H1 (cell line): ENCODE results near the gene FIGNL1.

ENCODE experiments used
- CBX5 ChIP-seq: fragments of 300-800, 300-1000 bp; sonication (generic); IDR thresholded peaks from 2 replicates; pipeline ENCODE4 v1.7.1; 2016; ENCODE audit warnings: antibody characterized with exemption, low read length, low read depth
- CHD1 ChIP-seq: IDR thresholded peaks from 2 replicates; pipeline ENCODE4 v1.6.1; 2012; ENCODE audit warnings: low read depth, low read length, improper control_type of control experiment
- CHD2 ChIP-seq: IDR thresholded peaks from 2 replicates; pipeline ENCODE4 v1.6.1; 2012; ENCODE audit warnings: low read length, improper control_type of control experiment
- FOSL1 ChIP-seq: IDR thresholded peaks from 2 replicates; pipeline ENCODE4 v1.6.1; 2011; ENCODE audit warnings: mild to moderate bottlenecking, low read depth, low read length, moderate library complexity; ENCODE audit not compliant: insufficient read depth
- POLR2A ChIP-seq, 2 experiments: IDR thresholded peaks; 1 replicate in 1 of 2; 2 replicates in 1 of 2; pipeline ENCODE4 v1.6.1; 2011; ENCODE audit warnings: low read depth in 2 of 2, low read length in 2 of 2, mild to moderate bottlenecking in 2 of 2; ENCODE audit errors: control extremely low read depth in 1 of 2
- POLR2AphosphoS5 ChIP-seq: IDR thresholded peaks from 2 replicates; pipeline ENCODE4 v1.6.1; 2011; ENCODE audit warnings: low read depth, low read length
- SIX5 ChIP-seq: IDR thresholded peaks from 2 replicates; pipeline ENCODE4 v1.6.1; 2011; ENCODE audit warnings: mild to moderate bottlenecking, low read depth, low read length
- SP4 ChIP-seq: IDR thresholded peaks from 2 replicates; pipeline ENCODE4 v1.6.1; 2012; ENCODE audit warnings: low read length, inconsistent platforms
- ZNF274 ChIP-seq: IDR thresholded peaks from 2 replicates; pipeline ENCODE4 v1.7.0; 2012; ENCODE audit warnings: low read length, borderline replicate concordance; ENCODE audit errors: extremely low read depth
- TF ChIP-seq, protein P1 (sequence below), 3 experiments: IDR thresholded peaks; 1 replicate in 2 of 3; 2 replicates in 1 of 3; pipeline versions ENCODE4 v1.5.1 to v1.6.1; 2011; ENCODE audit warnings: low read length in 3 of 3, mild to moderate bottlenecking in 3 of 3, inconsistent platforms in 2 of 3, low read depth in 1 of 3, moderate library complexity in 1 of 3; ENCODE audit not compliant: insufficient read depth in 1 of 3; ENCODE audit errors: control extremely low read depth in 1 of 3
- TF ChIP-seq, protein P2 (sequence below): IDR thresholded peaks from 2 replicates; pipeline ENCODE4 v1.6.1; 2012; ENCODE audit warnings: inconsistent platforms

DNA sequence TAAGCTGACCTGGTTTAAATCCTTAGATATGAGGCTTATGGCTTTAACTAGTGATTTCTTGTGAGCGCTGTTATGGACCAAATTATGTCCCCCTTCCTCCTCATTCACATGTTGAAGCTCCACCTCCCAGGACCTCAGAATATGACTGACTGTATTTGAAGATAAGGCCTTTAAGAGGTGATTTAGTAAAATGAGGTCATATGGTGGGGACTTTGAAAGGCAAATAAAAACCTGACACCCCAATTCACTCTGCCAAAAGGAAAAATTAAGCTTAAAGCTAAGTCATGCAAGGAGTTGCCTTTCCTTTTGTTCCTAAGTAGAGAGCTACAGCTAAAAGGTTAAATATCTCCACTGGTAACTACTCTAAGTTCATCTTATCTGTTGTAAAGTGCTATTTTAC lies 36.4 kb upstream of the FIGNL1 start:
- TF ChIP-seq FOSL1 (no peak), CBX5 (no peak), ZNF274 (no peak), CHD2 (no peak), POLR2AphosphoS5 (no peak), CHD1 (no peak), SIX5 (no peak), SP4 (no peak), POLR2A (IDR thresholded peaks at IDR 0.05; ENCODE audit: control extremely low read depth in 1 of 2, low read depth in 2 of 2, low read length in 2 of 2) (no peak)
- TF ChIP-seq, protein P1, sequence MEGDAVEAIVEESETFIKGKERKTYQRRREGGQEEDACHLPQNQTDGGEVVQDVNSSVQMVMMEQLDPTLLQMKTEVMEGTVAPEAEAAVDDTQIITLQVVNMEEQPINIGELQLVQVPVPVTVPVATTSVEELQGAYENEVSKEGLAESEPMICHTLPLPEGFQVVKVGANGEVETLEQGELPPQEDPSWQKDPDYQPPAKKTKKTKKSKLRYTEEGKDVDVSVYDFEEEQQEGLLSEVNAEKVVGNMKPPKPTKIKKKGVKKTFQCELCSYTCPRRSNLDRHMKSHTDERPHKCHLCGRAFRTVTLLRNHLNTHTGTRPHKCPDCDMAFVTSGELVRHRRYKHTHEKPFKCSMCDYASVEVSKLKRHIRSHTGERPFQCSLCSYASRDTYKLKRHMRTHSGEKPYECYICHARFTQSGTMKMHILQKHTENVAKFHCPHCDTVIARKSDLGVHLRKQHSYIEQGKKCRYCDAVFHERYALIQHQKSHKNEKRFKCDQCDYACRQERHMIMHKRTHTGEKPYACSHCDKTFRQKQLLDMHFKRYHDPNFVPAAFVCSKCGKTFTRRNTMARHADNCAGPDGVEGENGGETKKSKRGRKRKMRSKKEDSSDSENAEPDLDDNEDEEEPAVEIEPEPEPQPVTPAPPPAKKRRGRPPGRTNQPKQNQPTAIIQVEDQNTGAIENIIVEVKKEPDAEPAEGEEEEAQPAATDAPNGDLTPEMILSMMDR (IDR thresholded peaks at IDR 0.05; ENCODE audit: control extremely low read depth in 1 of 3, insufficient read depth in 1 of 3, low read depth in 1 of 3, low read length in 3 of 3) = no peak
- TF ChIP-seq, protein P2, sequence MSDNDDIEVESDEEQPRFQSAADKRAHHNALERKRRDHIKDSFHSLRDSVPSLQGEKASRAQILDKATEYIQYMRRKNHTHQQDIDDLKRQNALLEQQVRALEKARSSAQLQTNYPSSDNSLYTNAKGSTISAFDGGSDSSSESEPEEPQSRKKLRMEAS = no peak
